HepG2 (cell line): ENCODE data around the gene OSBPL5. TPM values are rescaled to one million over a fixed set of nuclear protein-coding genes. Genes with fewer than 3 reads are reported as not detected.

Experiments used
- ATAC-seq: fragments of 200-7000 bp; cut with Tn5 transposase; 3 replicates; pipeline ENCODE4 v1.9.1; 2020; ENCODE audit warnings: mild to moderate bottlenecking, moderate library complexity
- BruUV-seq: library from RNA; stranded (reverse); fragments of 400-500 nt; replicated peaks from 2 replicates; lab custom pipeline; 2021; lab: Mats Ljungman, UMichigan
- CTCF ChIA-PET: fragments of 300-600 bp; formaldehyde crosslinking; extraction: SDS; loops from one replicate; lab custom pipeline; 2021; ENCODE audit warnings: low total read pairs, inconsistent platforms, low intra/inter-chr PET ratio; lab: Yijun Ruan, JAX
- POLR2A ChIA-PET: fragments of 350-600 bp; sonication (Branson Sonifier 250); formaldehyde crosslinking; loops from one replicate; lab custom pipeline; 2020; ENCODE audit warnings: antibody characterized with exemption, inconsistent platforms; lab: Yijun Ruan, JAX
- DNase-seq: peaks from one replicate; pipeline ENCODE4 v3.0.0-alpha.2; 2015; ENCODE audit warnings: low spot score
- FAIRE-seq: peaks from 3 replicates; lab custom pipeline; 2011; peaks lifted over from hg19 to GRCh38; lab: Jason Lieb, UNC
- H2AFZ ChIP-seq: one replicate; pipeline ENCODE4 v1.6.1; 2011; ENCODE audit warnings: low read length, inconsistent platforms
- H3K27ac ChIP-seq: fragments of 300-600 bp; 3 replicates; pipeline ENCODE4 v1.8.0; 2011; ENCODE audit warnings: mixed run types, mild to moderate bottlenecking, mixed read lengths, low read length, inconsistent platforms; ENCODE audit not compliant: insufficient read depth; ENCODE audit errors: extremely low read length
- H3K27me3 ChIP-seq, 2 experiments: fragments of 200-600 bp in 1 of 2; 2 replicates in 1 of 2; 3 replicates in 1 of 2; pipeline versions ENCODE4 v1.6.0 to v1.8.0; 2011; ENCODE audit warnings: low read length in 2 of 2, mild to moderate bottlenecking in 2 of 2, moderate library complexity in 2 of 2, inconsistent platforms in 1 of 2; ENCODE audit not compliant: insufficient read depth in 2 of 2, control insufficient read depth in 1 of 2
- H3K36me3 ChIP-seq, 2 experiments: fragments of 200-600 bp in 1 of 2; replicated peaks in 1 of 2; 2 replicates in 1 of 2; 3 replicates in 1 of 2; pipeline versions ENCODE4 v1.5.1 to v1.8.0; 2011; ENCODE audit warnings: low read length in 2 of 2, inconsistent platforms in 1 of 2; ENCODE audit not compliant: insufficient read depth in 2 of 2, control insufficient read depth in 1 of 2
- H3K4me1 ChIP-seq: 2 replicates; pipeline ENCODE4 v1.5.1; 2012; ENCODE audit warnings: low read length, inconsistent platforms; ENCODE audit not compliant: insufficient read depth
- H3K4me2 ChIP-seq: 2 replicates; pipeline ENCODE4 v1.6.0; 2011; ENCODE audit warnings: low read depth, low read length, inconsistent platforms
- H3K4me3 ChIP-seq, 3 experiments: fragments of 200-600 bp in 1 of 3; sonication (generic), shearing (Covaris generic) in 1 of 3; replicated peaks in 1 of 3; 2 replicates each; pipeline ENCODE4 v1.5.1; 2011 to 2016; ENCODE audit warnings: low read length in 3 of 3, inconsistent platforms in 2 of 3, low read depth in 2 of 3, mild to moderate bottlenecking in 2 of 3, control low read depth in 1 of 3, mixed read lengths in 1 of 3; ENCODE audit not compliant: insufficient read depth in 1 of 3
- H3K79me2 ChIP-seq: one replicate; pipeline ENCODE4 v1.6.1; 2011; ENCODE audit warnings: low read length, inconsistent platforms; ENCODE audit not compliant: insufficient read depth
- H3K9ac ChIP-seq: 2 replicates; pipeline ENCODE4 v1.6.0; 2011; ENCODE audit warnings: mild to moderate bottlenecking, low read depth, low read length, inconsistent platforms; ENCODE audit not compliant: insufficient read depth
- H3K9me3 ChIP-seq: 2 replicates; pipeline ENCODE4 v1.5.1; 2012; ENCODE audit warnings: mild to moderate bottlenecking, low read length
- H4K20me1 ChIP-seq: 2 replicates; pipeline ENCODE4 v1.6.0; 2011; ENCODE audit warnings: inconsistent platforms, mild to moderate bottlenecking, low read length, moderate library complexity; ENCODE audit not compliant: insufficient read depth
- JDP2 ChIP-seq: sonication (generic); formaldehyde crosslinking; IDR thresholded peaks from 2 replicates; pipeline ENCODE4 v1.8.1; 2022; ENCODE audit warnings: missing genetic modification reagents, borderline replicate concordance
- NR2C2 ChIP-seq: sonication (generic); formaldehyde crosslinking; IDR thresholded peaks from 2 replicates; pipeline ENCODE4 v1.4.0; 2020; ENCODE audit warnings: missing genetic modification reagents, mild to moderate bottlenecking, moderate library complexity, borderline replicate concordance
- RBFOX2 ChIP-seq: fragments of 200-400 bp; formaldehyde crosslinking; IDR thresholded peaks from 2 replicates; pipeline ENCODE4 v1.6.1; 2017; ENCODE audit warnings: low read depth, mild to moderate bottlenecking, low read length
- ZNF383 ChIP-seq: sonication (generic); formaldehyde crosslinking; IDR thresholded peaks from 2 replicates; pipeline ENCODE4 v1.4.0; 2020; ENCODE audit warnings: missing genetic modification reagents, mild to moderate bottlenecking, borderline replicate concordance
- whole genome bisulfite sequencing: methylation state at CpG from one replicate; pipeline ENCODE4 v1.1.6; 2017; ENCODE audit warnings: low lambda C conversion rate; 5-methylcytosine and 5-hydroxymethylcytosine counted together
- in situ Hi-C: cut with HindIII; loops from 2 replicates; pipeline ENCODE4 v1.10.0; 2017; ENCODE audit warnings: low pct_unique_long_range_greater_than_20kb; ENCODE audit not compliant: extremely low pct_ligation_motif_present
- intact Hi-C: fragments of 100-400 bp; cut with micrococcal nuclease; formaldehyde crosslinking; loops from one replicate; pipeline ENCODE4 v1.10.0; 2022; ENCODE audit not compliant: unreplicated experiment
- polyA plus RNA-seq, 8 experiments: library from polyadenylated mRNA; depleted of rRNA in 3 of 8; stranded (reverse) in 7 of 8; unstranded in 1 of 8; fragments of >200 nt; fragmentation: Illumina TruSeq in 4 of 8; extraction: Trizol in 4 of 8; gene quantifications; 2 replicates each; pipeline versions ENCODE4 v1.2.1 to v1.2.3, GENCODE V29; 2011 to 2016; ENCODE audit warnings: low read depth in 4 of 8, missing spikeins in 1 of 8, mixed read lengths in 1 of 8; ENCODE audit not compliant: insufficient read depth in 1 of 8
- total RNA-seq, 5 experiments: library from RNA; depleted of rRNA; stranded (reverse); fragments of >200 nt; fragmentation: Illumina TruSeq; extraction: Trizol; gene quantifications; 2 replicates each; pipeline ENCODE4 v1.2.3, GENCODE V29; 2016; ENCODE audit warnings: low read depth in 1 of 5

The OSBPL5 gene
- total and polyA plus RNA-seq, 2 of the 13 experiments (the other 11 are each of a cell fraction or from before 2014, with no cell fraction given), result not detected

DNA sequence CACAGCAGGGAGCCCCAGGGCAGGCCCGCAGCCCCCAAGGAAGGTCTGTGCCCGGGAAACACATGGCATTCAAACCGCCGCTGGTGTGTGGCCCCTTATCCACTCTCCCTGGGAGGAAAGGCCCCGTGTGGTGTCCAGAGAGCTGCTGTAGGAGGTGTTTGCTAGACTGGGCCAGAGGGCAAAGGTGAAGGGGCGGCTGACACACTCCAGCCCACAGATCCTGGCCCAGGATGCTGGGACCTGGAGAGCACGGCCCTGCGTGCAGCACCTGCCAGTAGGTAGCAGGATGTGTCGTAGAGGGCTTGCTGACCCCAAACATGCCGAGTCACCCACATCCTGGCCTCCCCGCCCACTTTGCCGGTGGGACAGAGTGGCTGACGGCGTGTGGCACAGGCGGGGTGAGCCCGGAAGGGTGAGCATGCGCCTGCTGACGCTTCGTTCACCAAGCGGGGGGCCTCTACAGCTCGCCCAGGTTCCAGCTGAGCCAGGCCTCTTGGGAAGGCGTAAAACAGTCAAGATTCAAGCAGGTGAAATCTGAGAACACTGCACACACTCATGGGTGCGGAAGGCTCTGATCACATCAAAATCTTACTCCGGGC, 11.0 kb downstream of the OSBPL5 start:
- Histone ChIP-seq H3K4me1 (no peaks in the 10 kb centered on the region), H3K27me3 (peaks cover 11 to 79% of the 10 kb centered on the region in 2 experiments), H3K4me2 (no peak overlapping the region), H3K9ac (no peak overlapping the region), H3K9me3 (no peaks in the 10 kb centered on the region), H3K27ac (no peak overlapping the region), H4K20me1 (no peaks in the 10 kb centered on the region; the same call in 1 of the 2 replicates), H3K4me3 (no peak overlapping the region), H3K36me3 (no peaks in the 10 kb centered on the region), H2AFZ (no peak overlapping the region), H3K79me2 (no peaks in the 10 kb centered on the region)
- BruUV-seq, result no TSS peak
- ChIA-PET POLR2A (no interaction called here), CTCF (no interaction called here)
- peak; percentile 42; the same call in 2 of the 3 replicates for ATAC-seq
- 33% methylated on average over 3 of the region's 24 CpGs for WGBS
- intact Hi-C loops, result no loop called here
- in situ Hi-C loops, result no loop called here
- no peak for DNase-seq
- FAIRE-seq, result no peak
- TF ChIP-seq RBFOX2 (no peak), NR2C2 (CRISPR knock-in tag) (peak; percentile 45; the same call in 1 of the 2 replicates)

DNA sequence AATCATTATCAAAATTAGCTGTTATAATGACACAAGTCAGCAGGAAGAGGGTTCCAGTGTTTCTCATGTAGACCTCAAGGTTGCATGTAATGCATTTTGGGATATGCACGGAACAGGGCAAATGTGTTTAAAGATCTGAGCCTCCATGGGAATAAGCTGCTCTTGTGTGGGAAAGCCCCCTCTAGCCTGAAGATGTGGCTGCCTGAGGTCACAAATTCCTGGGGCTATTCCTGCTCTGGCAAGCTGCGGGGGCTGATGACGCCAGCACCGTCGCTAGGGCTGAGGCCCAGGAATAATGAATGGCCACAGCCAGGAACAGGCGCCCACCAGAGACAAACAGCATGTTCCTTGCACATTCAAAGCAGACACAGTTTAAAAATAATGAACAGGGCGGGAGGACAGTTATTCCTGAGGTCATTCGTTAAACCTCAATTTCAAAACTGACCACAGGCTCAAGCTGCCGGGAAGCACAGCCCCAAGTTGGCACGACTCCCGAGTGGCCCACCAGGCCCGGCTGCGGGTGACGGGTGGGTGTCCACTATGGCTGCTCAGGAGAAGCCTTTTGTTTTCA, 11.7 kb downstream of the OSBPL5 start:
- FAIRE-seq, result no peak
- TF ChIP-seq ZNF383 (CRISPR knock-in tag) (no peak), JDP2 (CRISPR knock-in tag) (no peak)
- H3K36me3 ChIP-seq, result no peaks in the 10 kb centered on the region
- H4K20me1 ChIP-seq, result no peaks in the 10 kb centered on the region; the same call in 1 of the 2 replicates
- peaks cover 9 to 79% of the 10 kb centered on the region in 2 experiments for H3K27me3 ChIP-seq
- ATAC-seq, result no peak
- no peak overlapping the region for H3K4me3 ChIP-seq
- H3K9ac ChIP-seq, result no peak overlapping the region
- DNase-seq, result no peak
- 46% methylated on average over 13 of the region's 14 CpGs for WGBS
- no peak overlapping the region for H3K27ac ChIP-seq
- no peaks in the 10 kb centered on the region for H3K9me3 ChIP-seq
- ChIA-PET POLR2A (no interaction called here), CTCF (no interaction called here)
- intact Hi-C loops, result no loop called here
- no TSS peak for BruUV-seq
- no peak overlapping the region for H2AFZ ChIP-seq
- H3K4me2 ChIP-seq, result no peak overlapping the region
- in situ Hi-C loops, result no loop called here
- no peaks in the 10 kb centered on the region for H3K79me2 ChIP-seq
- H3K4me1 ChIP-seq, result no peaks in the 10 kb centered on the region
